HG03521 (cell line): Measurements from ENCODE around the gene USP5.

ENCODE experiments used
- ATAC-seq: cut with Tn5 transposase; IDR thresholded peaks from one replicate; pipeline ENCODE4 v1.9.1; 2021; ENCODE audit warnings: mild to moderate bottlenecking, moderate library complexity; ENCODE audit not compliant: unreplicated experiment

The USP5 gene

GRCh38 chr12:6912164-6912935 lies 60.4 kb downstream of the USP5 start:
- ATAC-seq = no peak

GRCh38 chr12:6914246-6914946 lies 62.4 kb downstream of the USP5 start, which contains the start of gene ENO2:
Gene ENO2 (plus strand): TSS chr12:6914580. CDS start chr12:6915833, 1,253 bp downstream.
- ATAC-seq = peak; percentile 63

- no peak for ATAC-seq
Observed at GRCh38 chr12:6914947-6915788, 63.2 kb downstream of the USP5 start.

- ATAC-seq = no peak
Observed at GRCh38 chr12:6915789-6916285, 63.9 kb downstream of the USP5 start.
